PC-3 (cell line): Measurements from ENCODE around the gene WDR87. TPM values are rescaled to one million over a fixed set of nuclear protein-coding genes. Genes with fewer than 3 reads are reported as not detected.

Experiments
- ATAC-seq: fragments of 200-7000 bp; cut with Tn5 transposase; 2 replicates; pipeline ENCODE4 v1.9.1; 2020; ENCODE audit warnings: mild to moderate bottlenecking, moderate library complexity
- Bru-seq: library from RNA; stranded (reverse); fragments of 400-500 nt; gene quantifications from one replicate; lab custom pipeline; 2021; lab: Mats Ljungman, UMichigan
- BruChase-seq, 2 experiments: library from RNA; stranded (reverse); fragments of 400-500 nt; gene quantifications; one replicate each; lab custom pipeline; 2021; lab: Mats Ljungman, UMichigan
- BruUV-seq: library from RNA; stranded (reverse); fragments of 400-500 nt; replicated peaks from 2 replicates; lab custom pipeline; 2021; lab: Mats Ljungman, UMichigan
- CTCF ChIA-PET: fragments of 300-600 bp; sonication (Branson Sonifier 250); formaldehyde crosslinking; loops from one replicate; lab custom pipeline; 2022; ENCODE audit warnings: antibody characterized with exemption; lab: Charles Lee
- POLR2A ChIA-PET: fragments of 300-600 bp; sonication (Branson Sonifier 250); formaldehyde crosslinking; loops from one replicate; lab custom pipeline; 2022; ENCODE audit warnings: antibody characterized with exemption; ENCODE audit not compliant: unreplicated experiment; lab: Charles Lee
- DNase-seq: peaks from one replicate; pipeline ENCODE4 v3.0.0-alpha.2; 2015
- H2AFZ ChIP-seq: fragments of 300-600 bp; sonication (generic); 2 replicates; pipeline ENCODE4 v1.6.0; 2016; ENCODE audit warnings: antibody characterized with exemption, low read length
- H3F3A ChIP-seq: fragments of 300-600 bp; sonication (generic); one replicate; pipeline ENCODE4 v1.6.0; 2017; ENCODE audit warnings: antibody characterized with exemption, low read length, control low read depth, mild to moderate bottlenecking; ENCODE audit not compliant: unreplicated experiment
- H3K27ac ChIP-seq: fragments of 300-600 bp; sonication (generic); 2 replicates; pipeline ENCODE4 v1.5.1; 2016; ENCODE audit warnings: mild to moderate bottlenecking, low read length
- H3K27me3 ChIP-seq: fragments of 300-600 bp; sonication (generic); 2 replicates; pipeline ENCODE4 v1.6.1; 2016; ENCODE audit warnings: low read length, mixed read lengths
- H3K36me3 ChIP-seq: fragments of 300-600 bp; sonication (generic); 2 replicates; pipeline ENCODE4 v1.6.1; 2016; ENCODE audit warnings: low read depth, mixed run types, low read length, mixed read lengths
- H3K4me1 ChIP-seq: fragments of 300-600 bp; sonication (generic); 2 replicates; pipeline ENCODE4 v1.5.1; 2016; ENCODE audit warnings: low read length; ENCODE audit not compliant: insufficient read depth
- H3K4me2 ChIP-seq: fragments of 300-600 bp; sonication (generic); 2 replicates; pipeline ENCODE4 v1.6.0; 2016; ENCODE audit warnings: low read length
- H3K4me3 ChIP-seq: fragments of 300-600 bp; sonication (generic); 2 replicates; pipeline ENCODE4 v1.5.1; 2016; ENCODE audit warnings: mild to moderate bottlenecking, low read length, mixed read lengths
- H3K79me2 ChIP-seq: fragments of 300-600 bp; sonication (generic); 2 replicates; pipeline ENCODE4 v1.6.1; 2017; ENCODE audit warnings: low read length, mixed read lengths
- H3K9ac ChIP-seq: fragments of 300-600 bp; sonication (generic); 2 replicates; pipeline ENCODE4 v1.6.0; 2016; ENCODE audit warnings: mild to moderate bottlenecking, low read length
- H3K9me2 ChIP-seq: fragments of 300-600 bp; sonication (generic); replicated peaks from 2 replicates; pipeline ENCODE4 v1.6.1; 2016; ENCODE audit warnings: mixed run types, low read length, mixed read lengths
- H3K9me3 ChIP-seq: fragments of 300-600 bp; sonication (generic); 2 replicates; pipeline ENCODE4 v1.6.1; 2016; ENCODE audit warnings: low read length, mixed read lengths
- H4K20me1 ChIP-seq: fragments of 300-600 bp; sonication (generic); 2 replicates; pipeline ENCODE4 v1.6.1; 2016; ENCODE audit warnings: low read length, mixed read lengths
- CTCF ChIP-seq: fragments of 300-600 bp; sonication (generic); conservative IDR thresholded peaks from 2 replicates; pipeline ENCODE4 v1.5.1; 2017; ENCODE audit warnings: antibody characterized with exemption, low read depth, mild to moderate bottlenecking, low read length
- EZH2 ChIP-seq: fragments of 300-600 bp; sonication (generic); IDR thresholded peaks from one replicate; pipeline ENCODE4 v1.6.1; 2017; ENCODE audit warnings: antibody characterized with exemption, mild to moderate bottlenecking, low read length; ENCODE audit not compliant: unreplicated experiment
- EZH2phosphoT487 ChIP-seq: fragments of 300-600 bp; sonication (generic); IDR thresholded peaks from 2 replicates; pipeline ENCODE4 v1.6.1; 2018; ENCODE audit warnings: mild to moderate bottlenecking, antibody characterized with exemption, low read length, borderline replicate concordance
- intact Hi-C: fragments of 100-400 bp; cut with micrococcal nuclease; formaldehyde crosslinking; loops from 2 replicates; pipeline ENCODE4 v1.9.0; 2023
- long read RNA-seq: library from polyadenylated mRNA; unstranded; transcript quantifications from one replicate; pipeline ENCODE4 v2.0.0, GENCODE V29; 2021; ENCODE audit not compliant: unreplicated experiment
- total RNA-seq: library from RNA; depleted of rRNA; stranded (reverse); fragments of >200 nt; gene quantifications from 2 replicates; pipeline ENCODE4 v1.2.3, GENCODE V29; 2014; rRNA removed

WDR87 gene
- total RNA-seq (not detected in 2 replicates), Bru-seq, nascent RNA (percentile 17 among the genes with signal in this experiment), BruChase-seq, experiment 1, labeled RNA remaining after a 6-hour chase (percentile 10 among the genes with signal in this experiment), BruChase-seq, experiment 2, labeled RNA remaining after a 2-hour chase (percentile 8 among the genes with signal in this experiment)
- long read RNA-seq = 0 reads

GRCh38 chr19:37905946-37906868, at the start of gene WDR87:
Gene WDR87, minus strand, starts transcription at chr19:37906594. Its CDS starts 8,355 bp downstream, at chr19:37898239.
- no peaks in the 10 kb centered on the region for H3K27me3 ChIP-seq
- H3K9ac ChIP-seq = peak within 1 kb of the TSS; percentile 87
- H3K9me3 ChIP-seq = no peaks in the 10 kb centered on the region
- H3K4me3 ChIP-seq = peak within 1 kb of the TSS; percentile 95
- DNase-seq = peak; percentile 49
- ChIA-PET POLR2A (interaction anchor here (0.5 to 1.2 kb wide), 3 partner anchors 26 to 337 kb away, joined by 5 to 11 read pairs (median 5); no protein-coding TSS in a partner anchor), CTCF (interaction anchor here (0.6 kb wide), 1 partner anchor 55 kb away, joined by 8 read pairs; no protein-coding TSS in a partner anchor)
- no peaks in the 10 kb centered on the region for H3F3A ChIP-seq
- H3K36me3 ChIP-seq = no peaks in the 10 kb centered on the region
- H3K27ac ChIP-seq = peak within 1 kb of the TSS; percentile 67
- peaks cover 42% of the 10 kb centered on the region for H3K79me2 ChIP-seq
- TSS peak; percentile 73 for BruUV-seq
- TF ChIP-seq EZH2 = no peak
- no peak for TF ChIP-seq CTCF
- no peak for TF ChIP-seq EZH2phosphoT487
- peaks cover 21% of the 10 kb centered on the region for H3K4me1 ChIP-seq
- H3K9me2 ChIP-seq = no peaks in the 10 kb centered on the region
- H2AFZ ChIP-seq = peak within 1 kb of the TSS; percentile 99
- peak within 1 kb of the TSS; percentile 88 for H3K4me2 ChIP-seq
- peak; percentile 21; the same call in 1 of the 2 replicates for ATAC-seq
- intact Hi-C loops = loop anchor here (2.0 kb wide), 2 partner anchors 27 to 93 kb away; no protein-coding TSS in a partner anchor
- H4K20me1 ChIP-seq = no peaks in the 10 kb centered on the region

- Histone ChIP-seq H3K4me3 (no peak overlapping the region), H2AFZ (no peak overlapping the region), H3K36me3 (peaks cover 9% of the 10 kb centered on the region; the same call in 1 of the 2 replicates), H3K9me3 (no peaks in the 10 kb centered on the region), H3K9ac (no peak overlapping the region), H3K79me2 (peaks cover 96% of the 10 kb centered on the region), H3F3A (peaks cover 4% of the 10 kb centered on the region), H3K4me2 (no peak overlapping the region), H3K4me1 (peaks cover 22% of the 10 kb centered on the region), H3K9me2 (no peaks in the 10 kb centered on the region), H4K20me1 (peaks cover 7% of the 10 kb centered on the region; the same call in 1 of the 2 replicates), H3K27ac (no peak overlapping the region), H3K27me3 (no peaks in the 10 kb centered on the region)
- DNase-seq (no peak), ATAC-seq (no peak)
- BruUV-seq = no TSS peak
- POLR2A ChIA-PET = no interaction called here
- intact Hi-C loops = no loop called here
- CTCF ChIA-PET = no interaction called here
- no peak for TF ChIP-seq EZH2phosphoT487
- no peak for TF ChIP-seq EZH2
- no peak for TF ChIP-seq CTCF
Measured at GRCh38 chr19:37955986-37956385, 49.6 kb upstream of the WDR87 start.
